Measurements from ENCODE around the gene DOK5. TPM values are rescaled to one million over a fixed set of nuclear protein-coding genes. Genes with fewer than 3 reads are reported as not detected.

DOK5 gene
- total and polyA plus RNA-seq, 2 donors (not counting 3 experiments of a cell fraction or from before 2014, with no cell fraction given) = 3.5 to 14.2 TPM

GRCh38 chr20:54450207-54450606, 25.2 kb upstream of the DOK5 start:
- FAIRE-seq (no peak), DNase-seq (ENCODE audit: low read depth, low spot score) (no peak)
- no TSS peak for BruUV-seq (replicated peaks)
- peaks cover 0 to 2% of the 10 kb centered on the region in 2 experiments for H3K27me3 ChIP-seq (ENCODE audit: control insufficient read depth in 2 of 2, insufficient read depth in 2 of 2, low read length in 2 of 2)
- no peak overlapping the region for H2AFZ ChIP-seq (ENCODE audit: low read depth, low read length)
- no peaks in the 10 kb centered on the region for H3K79me2 ChIP-seq (ENCODE audit: control insufficient read depth, insufficient read depth, low read length)
- H3K4me1 ChIP-seq (ENCODE audit: control insufficient read depth, extremely low read depth, insufficient read depth, low read length) = no peaks in the 10 kb centered on the region
- intact Hi-C loops (cut with micrococcal nuclease) (no loop called here), dilution Hi-C loops (cut with MboI; ENCODE audit: extremely low pct_ligation_motif_present, low sequenced_read_pairs) (no loop called here)
- no peak overlapping the region for H3K27ac ChIP-seq (ENCODE audit: insufficient read depth, low read depth, low read length)
- no peak overlapping the region for H3K4me3 ChIP-seq (replicated peaks in 1 of 3; ENCODE audit: insufficient read depth in 1 of 3, low read depth in 1 of 3, low read length in 3 of 3)
- H4K20me1 ChIP-seq (replicated peaks; ENCODE audit: control insufficient read depth, extremely low read depth, insufficient read depth, low read length) = no peaks in the 10 kb centered on the region
- H3K36me3 ChIP-seq (ENCODE audit: control insufficient read depth in 2 of 2, extremely low read depth in 1 of 2, insufficient read depth in 2 of 2, low read length in 2 of 2) = no peaks in the 10 kb centered on the region
- CTCF ChIA-PET = no interaction called here
- H3K9me3 ChIP-seq (replicated peaks; ENCODE audit: control insufficient read depth, insufficient read depth, low read length) = no peaks in the 10 kb centered on the region
- no peaks in the 10 kb centered on the region for H3K9me1 ChIP-seq (replicated peaks; ENCODE audit: control insufficient read depth, extremely low read depth, insufficient read depth, low read length)
- TF ChIP-seq CTCF (IDR thresholded peaks at IDR 0.05; ENCODE audit: extremely low read depth in 1 of 2, insufficient read depth in 1 of 2, low read depth in 1 of 2, low read length in 2 of 2) (no peak), POLR2A (IDR thresholded peaks at IDR 0.05; ENCODE audit: low read depth, low read length) (no peak), POLR2AphosphoS5 (IDR thresholded peaks at IDR 0.05; ENCODE audit: insufficient read depth, low read depth, low read length) (no peak), GATA2 (IDR thresholded peaks at IDR 0.05; ENCODE audit: insufficient read depth, insufficient read length, low read depth, low read length) (no peak), MYC (IDR thresholded peaks at IDR 0.05; ENCODE audit: low read depth, low read length) (no peak), MAX (IDR thresholded peaks at IDR 0.05; ENCODE audit: insufficient read depth, insufficient read length) (no peak), EZH2 (IDR thresholded peaks at IDR 0.05; ENCODE audit: borderline replicate concordance, low read depth, low read length, severe bottlenecking) (no peak), JUN (IDR thresholded peaks at IDR 0.05; ENCODE audit: borderline replicate concordance, insufficient read depth, insufficient read length, low read depth) (no peak), FOS (IDR thresholded peaks at IDR 0.05; ENCODE audit: borderline replicate concordance, insufficient read depth, low read length) (no peak)
- H3K4me2 ChIP-seq (ENCODE audit: insufficient read depth, low read length) = no peak overlapping the region
- POLR2A ChIA-PET = no interaction called here
- H3K9ac ChIP-seq (replicated peaks; ENCODE audit: extremely low read depth, insufficient read depth, low read length) = no peak overlapping the region
